Hindlimb muscle (tissue), 1 donor: Measurements from ENCODE around the gene IL22RA1. TPM values are rescaled to one million over a fixed set of nuclear protein-coding genes. Genes with fewer than 3 reads are reported as not detected.

Source experiments
- DNase-seq: peaks from one replicate; pipeline ENCODE4 v3.0.0-alpha.2; 2013
- polyA plus RNA-seq: library from polyadenylated mRNA; unstranded; fragments of 120-200 nt; gene quantifications from one replicate; pipeline ENCODE4 v1.2.1, GENCODE V29; 2013; ENCODE audit not compliant: insufficient read length

IL22RA1 gene
- polyA plus RNA-seq, 1 donor, result not detected

DNA sequence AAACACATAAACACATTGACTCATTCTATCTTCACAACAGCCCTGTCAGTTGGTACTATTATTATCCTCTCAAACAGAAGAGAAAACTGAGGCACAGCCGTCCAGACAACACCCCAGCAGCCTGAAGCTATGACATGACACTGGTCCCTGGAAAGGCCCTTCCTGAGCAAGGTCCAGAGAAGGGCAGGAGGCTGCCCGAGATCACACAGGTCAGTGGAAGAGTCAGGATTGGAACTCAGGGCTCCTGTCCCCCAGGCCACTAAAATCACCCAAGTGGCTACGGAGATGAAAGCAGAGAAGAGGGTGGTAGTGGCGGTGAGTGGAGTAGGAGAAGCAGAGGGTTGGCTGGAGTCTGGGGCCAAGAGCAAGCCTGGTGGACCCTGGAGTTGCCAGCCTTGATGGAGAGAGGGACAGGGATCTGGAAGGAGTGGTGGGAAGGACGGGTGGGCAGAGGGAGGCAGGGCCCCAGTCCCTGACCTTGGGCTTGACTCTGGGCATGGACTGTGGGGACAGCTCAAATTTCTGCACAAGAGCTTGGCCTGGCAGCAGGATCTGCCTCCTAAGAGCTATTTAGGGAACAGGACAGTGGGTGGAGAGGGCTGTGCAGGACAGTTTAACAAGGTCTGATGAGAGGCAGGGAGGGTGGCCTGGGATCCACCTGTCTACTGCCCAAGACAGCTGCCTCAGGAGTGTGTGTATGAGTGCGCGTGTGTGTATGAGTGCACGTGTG is 46.8 kb downstream of the IL22RA1 start:
- no peak for DNase-seq

DNA sequence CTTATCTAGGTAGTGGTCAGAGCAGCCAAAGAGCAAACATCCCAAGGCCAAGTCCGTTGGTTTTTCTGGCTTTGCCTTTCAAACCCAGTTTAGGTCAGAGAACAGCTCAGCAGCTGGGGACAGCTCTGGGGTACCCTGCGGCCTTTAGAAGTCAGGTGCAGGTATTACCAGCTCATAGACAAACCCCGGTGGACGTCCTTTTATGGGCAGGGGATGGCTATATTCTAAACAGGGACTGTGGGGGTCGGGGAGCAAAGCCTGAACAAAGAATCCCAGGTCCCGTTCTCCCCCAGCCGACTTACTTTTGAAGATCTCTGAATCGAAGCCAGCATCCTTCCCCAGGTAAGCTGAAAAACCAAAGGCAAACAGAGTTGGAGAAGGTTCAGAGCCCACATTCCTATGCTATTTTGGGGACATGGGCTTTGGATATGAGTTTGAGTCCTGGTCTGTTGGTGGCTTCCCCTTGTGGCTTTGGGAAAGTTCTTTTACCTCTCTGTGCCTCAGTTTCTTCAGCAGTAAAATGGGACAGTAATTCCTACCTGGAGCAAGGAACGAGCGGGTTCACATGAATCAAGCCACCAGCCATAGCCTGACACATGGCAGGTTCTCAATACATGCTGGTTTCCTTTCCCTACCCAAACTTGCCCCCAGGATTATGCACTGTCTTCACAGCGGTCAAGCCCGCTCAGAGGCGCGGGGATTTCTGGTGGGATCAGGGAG is 47.6 kb downstream of the IL22RA1 start:
- DNase-seq, result no peak

GRCh38 chr1:24094554-24094953 is 48.4 kb downstream of the IL22RA1 start:
- DNase-seq, result no peak

GRCh38 chr1:24093732-24094131 is 49.2 kb downstream of the IL22RA1 start:
- DNase-seq, result no peak

DNA sequence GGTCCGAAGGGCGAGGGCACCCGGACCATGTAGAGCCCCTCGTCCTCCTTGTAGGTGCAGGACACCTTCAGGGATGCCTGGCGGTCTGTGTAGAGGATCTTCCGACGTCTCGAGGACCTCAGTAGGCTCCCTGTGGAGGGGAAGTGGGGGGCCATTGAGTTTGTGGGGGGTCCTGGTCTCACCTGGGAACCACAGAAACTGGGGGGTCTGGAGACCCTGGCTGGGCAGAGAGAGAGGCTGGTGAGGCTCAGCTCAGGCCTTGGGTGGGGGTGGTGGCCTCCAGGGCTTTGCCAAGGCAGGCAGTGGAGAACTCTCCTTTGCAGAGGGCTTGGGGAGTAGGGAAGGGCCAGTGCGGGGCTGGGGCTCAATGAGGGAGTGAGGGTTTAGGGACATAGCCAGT is 50.0 kb downstream of the IL22RA1 start:
- DNase-seq, result no peak

DNA sequence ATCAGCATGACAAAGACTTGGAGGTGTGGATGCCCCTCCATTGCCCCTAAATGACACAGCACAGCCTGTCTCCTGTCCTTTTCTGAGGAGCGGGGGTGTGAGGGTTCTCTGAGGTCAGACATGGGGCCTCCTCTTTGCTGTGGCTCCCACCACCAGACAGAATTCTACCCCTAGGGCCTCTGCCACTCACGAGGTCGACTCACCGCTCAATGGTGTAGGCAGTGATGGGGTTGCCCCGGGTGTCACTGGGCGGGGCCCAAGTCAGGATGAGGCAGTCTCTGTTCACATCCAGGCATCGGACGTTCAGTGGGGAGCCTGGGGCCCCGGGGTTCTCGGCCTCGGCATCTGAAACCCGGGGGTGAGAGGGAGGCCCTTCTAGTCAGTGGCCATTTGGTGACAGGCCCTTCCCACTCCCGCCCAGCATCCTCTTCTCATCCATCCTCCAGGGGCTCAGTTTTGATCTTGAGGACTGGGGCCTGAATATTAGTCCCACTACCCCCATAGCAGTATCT is 50.9 kb downstream of the IL22RA1 start:
- DNase-seq, result no peak

- DNase-seq, result no peak
These were observed 52.2 kb downstream of the IL22RA1 start for GRCh38 chr1:24090736-24091135.

GRCh38 chr1:24089743-24090555 is 53.0 kb downstream of the IL22RA1 start:
- DNase-seq, result no peak

DNA sequence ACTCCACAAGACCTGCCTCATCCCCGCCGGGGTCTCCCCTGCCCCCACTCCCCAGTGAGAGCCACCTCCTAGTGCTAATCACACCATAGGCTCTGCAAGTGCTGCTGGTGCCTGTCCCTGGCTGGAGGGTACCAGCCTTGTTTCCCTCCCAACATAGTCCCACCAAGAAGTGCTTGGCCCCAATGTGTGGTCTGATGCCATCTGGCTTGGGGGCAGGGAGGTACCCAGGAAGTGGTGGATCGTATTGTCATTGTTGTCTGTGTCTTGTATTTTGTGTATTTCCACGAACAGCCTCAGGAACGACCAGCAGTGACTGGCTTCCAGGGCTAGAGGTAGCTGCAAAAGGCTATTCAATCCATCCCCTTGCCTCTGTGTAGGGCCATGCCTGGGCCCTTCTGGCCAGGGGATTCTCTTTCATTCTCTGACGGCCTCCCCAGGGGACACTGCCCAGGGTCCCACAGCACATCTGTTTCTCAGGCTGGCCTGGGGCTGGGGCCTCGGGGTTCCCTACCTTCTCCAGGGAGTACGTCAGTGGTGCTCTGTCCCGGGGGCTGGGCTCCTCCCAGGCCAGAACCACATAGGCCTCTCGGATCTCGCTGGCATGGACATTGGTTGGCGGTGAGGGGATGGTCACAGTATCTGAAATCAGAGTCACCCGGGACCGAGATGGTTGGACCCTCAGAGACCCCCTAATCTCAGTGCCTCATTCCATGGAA is 53.8 kb downstream of the IL22RA1 start:
- no peak for DNase-seq

- DNase-seq, result no peak
These were observed 56.5 kb downstream of the IL22RA1 start for GRCh38 chr1:24086466-24086865.

DNA sequence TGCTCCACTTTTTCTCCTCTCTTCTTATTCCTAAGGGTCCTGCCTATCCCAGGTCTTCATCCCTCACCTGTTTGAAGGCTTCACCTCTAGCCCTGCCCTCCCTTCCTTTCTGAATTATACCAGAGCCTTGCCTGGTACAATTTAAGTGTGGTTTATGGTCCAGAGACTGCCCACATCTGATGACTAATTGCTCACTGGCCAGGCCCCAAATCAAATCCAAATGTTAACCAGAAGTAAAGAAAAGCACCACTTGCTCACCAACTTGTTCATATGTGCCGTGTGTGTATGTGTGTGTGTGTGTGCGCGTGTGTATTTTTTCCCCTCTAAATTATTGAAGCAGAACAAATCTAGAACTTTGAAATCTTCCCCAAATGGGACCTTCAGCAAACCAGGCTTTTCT is 57.4 kb downstream of the IL22RA1 start:
- no peak for DNase-seq

GRCh38 chr1:24085007-24085406 is 57.9 kb downstream of the IL22RA1 start:
- DNase-seq, result no peak

GRCh38 chr1:24084050-24084449 is 58.9 kb downstream of the IL22RA1 start:
- no peak for DNase-seq

GRCh38 chr1:24082372-24082771 is 60.6 kb downstream of the IL22RA1 start:
- DNase-seq, result no peak

DNA sequence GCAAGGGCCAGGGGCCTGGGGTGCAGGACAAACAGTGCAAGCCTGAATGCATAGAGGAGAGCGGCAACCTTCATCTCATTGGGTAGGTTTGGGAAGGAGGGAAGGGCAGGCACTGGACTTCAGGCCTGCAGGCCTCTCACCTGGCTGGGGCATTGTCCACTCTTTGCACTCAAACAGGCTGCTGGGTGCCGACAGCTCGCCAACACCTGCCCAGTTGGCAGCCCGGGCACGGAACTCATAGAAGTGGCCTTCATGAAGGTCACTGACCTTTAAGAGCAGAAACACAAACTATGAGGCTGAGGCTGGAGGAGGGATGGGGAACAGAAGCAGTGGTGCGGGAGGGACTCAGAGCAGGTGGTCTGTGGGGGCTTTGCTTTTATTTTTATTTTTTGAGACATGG is 61.8 kb downstream of the IL22RA1 start:
- DNase-seq, result no peak

DNA sequence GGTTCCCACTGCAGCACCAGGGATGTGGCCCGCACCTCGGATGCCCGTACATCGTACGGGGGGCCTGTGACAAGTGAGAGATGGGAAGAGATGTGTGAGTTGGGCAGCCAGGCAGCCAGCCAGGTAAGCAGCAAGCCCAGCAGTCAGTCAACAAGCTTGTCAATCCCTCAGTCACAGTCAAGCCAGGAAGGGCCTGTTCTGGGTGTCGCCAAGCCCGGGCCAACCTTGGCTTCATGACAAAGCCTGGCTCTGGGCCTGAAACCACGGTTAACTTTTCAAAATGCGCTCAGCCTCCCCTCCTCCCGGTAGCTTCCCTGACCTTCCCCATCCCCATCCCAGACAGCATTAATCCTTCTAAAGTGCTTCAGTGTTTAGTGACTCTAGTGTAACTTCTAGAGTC is 62.8 kb downstream of the IL22RA1 start:
- DNase-seq, result no peak

DNA sequence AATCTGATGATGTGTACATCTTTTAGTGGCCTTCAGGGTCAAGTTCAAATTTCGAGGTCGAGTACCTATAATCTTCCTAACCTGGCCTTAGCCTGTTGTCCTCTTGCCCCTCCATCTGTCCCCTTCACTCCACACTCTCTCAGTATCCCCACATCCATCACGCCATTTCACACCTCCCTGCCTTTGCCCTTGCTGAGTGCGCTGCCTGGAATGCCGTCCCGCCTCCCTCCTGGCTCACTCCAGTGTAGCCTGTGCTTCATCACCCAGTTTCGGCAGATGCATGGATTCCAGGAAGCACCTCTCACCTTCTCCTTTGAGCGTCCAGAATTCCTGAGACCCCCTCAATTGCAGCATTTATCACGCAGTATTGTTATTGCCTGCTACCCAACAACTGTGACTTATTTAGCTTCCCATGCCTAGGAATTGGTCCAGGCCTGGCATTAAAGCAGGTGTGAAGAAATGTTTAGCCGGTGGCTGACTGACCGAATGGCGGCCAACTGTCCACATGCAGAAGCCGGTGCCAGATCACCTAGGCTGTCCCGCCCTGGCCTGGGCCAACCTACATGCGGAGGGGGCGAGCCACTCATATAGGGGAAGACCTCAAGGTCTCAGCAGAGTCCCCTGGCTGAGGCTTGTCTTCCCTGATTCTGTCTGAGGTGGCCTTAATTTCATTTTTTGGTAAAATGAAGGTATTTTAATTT is 65.5 kb downstream of the IL22RA1 start:
- DNase-seq, result no peak

DNA sequence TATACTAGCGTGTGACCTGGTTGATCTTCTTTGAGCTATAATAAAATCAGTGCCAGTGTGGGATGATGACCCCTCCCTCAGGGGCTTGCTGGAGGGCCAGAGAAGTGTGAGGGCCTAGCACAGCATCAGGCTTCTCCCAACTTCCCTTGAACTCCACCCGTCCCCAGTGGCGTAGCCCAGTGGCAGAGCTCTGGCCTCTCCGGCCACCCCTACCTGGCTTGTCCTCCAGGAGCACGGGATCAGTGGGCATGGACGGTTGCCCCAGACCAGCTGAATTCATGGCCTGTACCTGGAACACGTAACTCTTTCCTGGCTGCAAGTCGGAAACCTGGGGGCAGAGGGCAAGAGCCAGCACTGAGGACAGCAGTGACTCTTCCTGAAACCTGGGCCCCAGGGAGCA is 67.0 kb downstream of the IL22RA1 start:
- no peak for DNase-seq

- DNase-seq, result no peak
These were observed 67.4 kb downstream of the IL22RA1 start for GRCh38 chr1:24075590-24075854.

DNA sequence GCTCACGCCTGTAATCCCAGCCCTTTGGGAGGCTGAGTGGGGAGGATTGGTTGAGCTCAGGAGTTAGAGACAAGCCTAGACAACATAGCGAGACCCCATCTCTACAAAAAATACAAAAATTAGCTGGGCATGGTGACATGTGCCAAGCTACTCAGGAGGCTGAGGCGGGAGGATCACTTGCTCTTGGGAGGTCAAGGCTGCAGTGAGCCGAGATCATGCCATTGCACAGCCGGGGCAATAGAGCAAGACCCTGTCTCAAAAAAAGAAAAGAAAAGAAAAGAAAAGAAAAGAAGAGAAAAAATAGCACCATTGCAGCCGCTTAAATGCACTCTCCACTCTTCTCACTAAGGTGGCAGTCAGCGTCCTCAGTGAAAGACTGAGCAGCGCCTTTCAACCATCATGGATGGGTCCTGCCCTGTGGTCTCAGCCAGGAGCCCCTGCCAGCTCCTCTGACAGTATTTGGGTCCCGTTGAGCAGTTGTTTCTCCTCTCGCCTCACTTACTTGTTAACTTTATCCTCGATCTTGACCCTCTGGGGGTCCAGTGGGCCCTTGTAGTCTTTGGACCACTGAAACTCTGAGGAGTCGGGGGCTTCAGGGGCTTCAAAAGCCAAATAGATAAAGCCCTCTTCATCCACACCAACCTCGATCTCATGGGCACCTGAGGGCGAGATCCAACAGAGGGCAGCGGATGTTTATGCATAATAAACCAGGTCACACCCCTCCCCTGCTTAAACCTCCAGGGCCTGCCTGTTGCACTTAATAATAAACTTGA is 67.9 kb downstream of the IL22RA1 start:
- no peak for DNase-seq

DNA sequence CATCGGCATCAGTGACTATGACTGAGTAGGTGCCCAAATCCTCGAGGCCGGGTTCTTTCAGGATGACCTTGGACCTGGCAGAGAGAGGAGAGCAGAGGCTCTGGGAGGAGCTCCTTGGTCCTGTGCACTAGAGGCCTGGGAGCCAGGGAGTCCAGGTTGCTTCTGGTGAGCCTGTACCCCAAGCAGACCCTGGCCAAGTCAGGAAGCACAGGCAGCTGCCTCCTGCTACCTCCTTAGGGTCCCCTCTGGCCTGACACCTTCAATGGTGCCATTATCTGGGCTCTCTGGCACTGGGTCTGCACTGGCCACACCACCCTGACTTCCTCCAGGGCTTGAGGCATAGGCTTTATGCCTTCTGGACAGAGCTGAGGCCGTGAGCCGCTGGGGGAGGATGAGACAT is 68.7 kb downstream of the IL22RA1 start:
- no peak for DNase-seq
